Fibroblast of the aortic adventitia (primary cell): ENCODE results near the gene NPY. TPM values are rescaled to one million over a fixed set of nuclear protein-coding genes. Genes with fewer than 3 reads are reported as not detected.
"Not testable (repeated sequence)": the region's sequence is repeated elsewhere in the genome, so short reads cannot be mapped to it uniquely, and the experiment has no call there.

Experiments used
- DNase-seq: peaks from one replicate; pipeline ENCODE4 v3.0.0-alpha.2; 2010; ENCODE audit warnings: low read depth
- H3K4me3 ChIP-seq: 2 replicates; pipeline ENCODE4 v1.5.1; 2011; ENCODE audit warnings: low read depth, mild to moderate bottlenecking, control low read depth, low read length, moderate library complexity
- total RNA-seq: library from RNA; depleted of rRNA; stranded (reverse); fragments of >200 nt; gene quantifications from 2 replicates; pipeline ENCODE4 v1.2.3, GENCODE V29; 2012; ENCODE audit warnings: low replicate concordance
- TF ChIP-seq, protein P1 (sequence below): IDR thresholded peaks from 2 replicates; pipeline ENCODE4 v1.5.1; 2011; ENCODE audit warnings: mild to moderate bottlenecking, low read length, control low read depth, inconsistent platforms; ENCODE audit not compliant: insufficient read depth

Gene NPY
- total RNA-seq, 1 donor = not detected

- no peak overlapping the region for H3K4me3 ChIP-seq
- TF ChIP-seq, protein P1, sequence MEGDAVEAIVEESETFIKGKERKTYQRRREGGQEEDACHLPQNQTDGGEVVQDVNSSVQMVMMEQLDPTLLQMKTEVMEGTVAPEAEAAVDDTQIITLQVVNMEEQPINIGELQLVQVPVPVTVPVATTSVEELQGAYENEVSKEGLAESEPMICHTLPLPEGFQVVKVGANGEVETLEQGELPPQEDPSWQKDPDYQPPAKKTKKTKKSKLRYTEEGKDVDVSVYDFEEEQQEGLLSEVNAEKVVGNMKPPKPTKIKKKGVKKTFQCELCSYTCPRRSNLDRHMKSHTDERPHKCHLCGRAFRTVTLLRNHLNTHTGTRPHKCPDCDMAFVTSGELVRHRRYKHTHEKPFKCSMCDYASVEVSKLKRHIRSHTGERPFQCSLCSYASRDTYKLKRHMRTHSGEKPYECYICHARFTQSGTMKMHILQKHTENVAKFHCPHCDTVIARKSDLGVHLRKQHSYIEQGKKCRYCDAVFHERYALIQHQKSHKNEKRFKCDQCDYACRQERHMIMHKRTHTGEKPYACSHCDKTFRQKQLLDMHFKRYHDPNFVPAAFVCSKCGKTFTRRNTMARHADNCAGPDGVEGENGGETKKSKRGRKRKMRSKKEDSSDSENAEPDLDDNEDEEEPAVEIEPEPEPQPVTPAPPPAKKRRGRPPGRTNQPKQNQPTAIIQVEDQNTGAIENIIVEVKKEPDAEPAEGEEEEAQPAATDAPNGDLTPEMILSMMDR = no peak
- no peak for DNase-seq
Observed at GRCh38 chr7:24251568-24251967, 32.4 kb upstream of the NPY start.

DNA sequence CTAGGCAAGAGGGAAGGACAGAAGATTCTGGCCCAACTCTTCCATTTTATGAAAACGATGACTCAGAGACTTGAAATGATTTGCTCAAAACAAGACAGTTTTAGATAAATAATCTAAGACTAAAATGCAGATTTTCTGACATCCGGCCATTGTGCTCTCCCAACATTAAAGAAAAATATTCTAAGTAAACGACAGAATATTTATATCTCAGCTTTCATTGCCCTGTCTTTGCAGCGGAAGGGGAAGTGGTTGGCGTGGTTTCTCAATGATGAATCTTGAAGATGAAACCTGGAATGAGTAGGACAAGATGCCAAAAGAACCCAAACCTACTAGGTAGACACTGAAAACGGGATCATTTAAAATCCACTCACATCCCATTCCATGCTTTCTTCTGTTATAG lies 28.9 kb upstream of the NPY start:
- no peak for DNase-seq
- TF ChIP-seq, protein P1 = no peak
- no peak overlapping the region for H3K4me3 ChIP-seq

DNA sequence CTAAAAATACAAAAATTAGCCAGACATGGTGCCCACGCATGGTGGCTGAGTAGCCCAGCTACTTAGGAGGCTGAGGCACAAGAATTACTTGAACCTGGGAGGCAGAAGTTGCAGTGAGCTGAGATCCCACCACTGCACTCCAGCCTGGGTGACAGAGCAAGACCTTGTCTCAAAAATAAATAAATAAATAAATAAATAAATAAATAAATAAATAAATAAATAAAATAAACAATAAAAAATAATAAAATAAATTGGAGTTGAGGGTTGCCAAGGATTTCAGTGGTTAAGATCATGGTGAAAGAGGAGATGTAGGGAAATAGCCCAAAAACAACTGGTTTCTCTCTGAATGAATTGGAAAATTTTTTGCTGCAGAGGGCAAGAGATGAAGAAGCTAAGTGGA lies 25.7 kb upstream of the NPY start:
- H3K4me3 ChIP-seq, DNase-seq: not testable (repeated sequence)

DNA sequence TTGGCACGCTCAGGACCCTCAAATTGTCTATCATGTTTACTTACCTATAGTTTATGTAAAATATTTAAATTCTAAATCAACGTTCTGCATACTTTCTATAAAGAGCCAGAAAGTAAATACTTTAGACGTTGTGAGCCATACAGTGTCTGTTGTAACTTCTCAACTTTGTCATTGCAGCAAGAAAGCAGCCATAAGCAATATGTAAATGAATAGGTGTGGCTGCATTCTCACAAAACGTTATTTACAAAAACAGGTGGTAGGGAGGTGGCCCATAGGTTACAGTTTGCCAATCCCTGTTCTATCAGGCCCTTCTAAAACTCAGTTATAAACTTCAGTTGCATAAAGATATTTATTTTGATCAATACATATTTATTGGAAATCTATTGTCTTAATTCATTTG lies 12.1 kb upstream of the NPY start:
- DNase-seq = no peak
- H3K4me3 ChIP-seq = no peak overlapping the region
- TF ChIP-seq, protein P1 = no peak

DNA sequence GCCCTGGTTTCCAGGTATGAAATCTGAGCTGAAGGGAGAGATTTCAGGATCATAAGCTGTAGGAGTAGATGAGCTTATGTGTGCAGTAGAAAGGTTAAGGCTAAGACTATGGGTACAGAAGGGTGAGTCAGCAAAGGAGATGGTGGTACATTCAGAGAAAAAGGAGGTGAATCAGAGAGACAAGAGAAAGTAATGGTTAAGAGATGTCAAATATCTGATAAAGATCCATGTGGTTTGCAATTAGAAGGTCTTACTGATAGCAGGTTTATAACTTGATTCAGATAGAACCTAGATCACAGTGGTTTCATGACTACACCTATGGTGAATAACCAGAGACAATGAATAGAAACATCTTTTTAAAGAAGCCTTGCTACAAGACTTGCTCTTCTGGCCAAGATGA lies 4.5 kb upstream of the NPY start:
- TF ChIP-seq, protein P1 = no peak
- no peak overlapping the region for H3K4me3 ChIP-seq
- DNase-seq = no peak

GRCh38 chr7:24283554-24283896 lies 465 bp upstream of the NPY start:
- TF ChIP-seq, protein P1 = no peak
- DNase-seq = no peak
- H3K4me3 ChIP-seq = no peak overlapping the region

GRCh38 chr7:24284699-24285506 lies 913 bp downstream of the NPY start:
- no peak for DNase-seq
- H3K4me3 ChIP-seq = no peak overlapping the region
- TF ChIP-seq, protein P1 = no peak
